Gastroesophageal sphincter (tissue), 4 donors: ENCODE measurements around the gene METTL2B. TPM values are rescaled to one million over a fixed set of nuclear protein-coding genes. Genes with fewer than 3 reads are reported as not detected.
A peak's percentile ranks its signal among the peaks of the same experiment; 100 is the strongest.
"Not testable (repeated sequence)": the region's sequence is repeated elsewhere in the genome, so short reads cannot be mapped to it uniquely, and the experiment has no call there.

Experiments used
- ATAC-seq: fragments of 150-250 bp; one replicate; pipeline ENCODE4 v1.9.1; 2016; ENCODE audit warnings: mild to moderate bottlenecking, moderate library complexity
- H3K27ac ChIP-seq, 4 donors: fragments of 200-600 bp; sonication (generic) in 3 of 4; 1 replicate in 3 of 4; 2 replicates in 1 of 4; pipeline ENCODE4 v1.5.1; 2016 to 2019
- H3K27me3 ChIP-seq: fragments of 200-600 bp; sonication (generic); one replicate; pipeline ENCODE4 v1.5.1; 2019
- H3K36me3 ChIP-seq, 2 donors: fragments of 200-600 bp; sonication (generic); one replicate each; pipeline ENCODE4 v1.5.1; 2019; ENCODE audit warnings: control low read depth in 1 of 2
- H3K4me1 ChIP-seq, 3 donors: fragments of 200-600 bp; sonication (generic); 1 replicate in 2 of 3; 2 replicates in 1 of 3; pipeline ENCODE4 v1.5.1; 2016 to 2019; ENCODE audit warnings: control low read depth in 2 of 3
- H3K4me3 ChIP-seq, 2 donors: fragments of 200-600 bp; sonication (generic); one replicate each; pipeline ENCODE4 v1.5.1; 2019; ENCODE audit warnings: mild to moderate bottlenecking in 1 of 2, moderate library complexity in 1 of 2
- H3K9me3 ChIP-seq, 3 donors: fragments of 200-600 bp; sonication (generic); one replicate each; pipeline ENCODE4 v1.5.1; 2017 to 2019; ENCODE audit warnings: control low read depth in 2 of 3
- CTCF ChIP-seq, 4 experiments: fragments of 200-600 bp in 2 of 4; fragments of 450-650 bp in 2 of 4; sonication (generic) in 1 of 4; IDR thresholded peaks; one replicate each; pipeline ENCODE4 v1.5.1; 2017 to 2019; ENCODE audit warnings: antibody characterized with exemption in 4 of 4, mild to moderate bottlenecking in 2 of 4, moderate library complexity in 2 of 4
- EP300 ChIP-seq: sonication (generic); formaldehyde crosslinking; IDR thresholded peaks from one replicate; pipeline ENCODE4 v1.6.1; 2017; ENCODE audit warnings: antibody characterized with exemption, mild to moderate bottlenecking
- POLR2A ChIP-seq, 2 donors: fragments of 450-650 bp; IDR thresholded peaks; one replicate each; pipeline ENCODE4 v1.6.1; 2017; ENCODE audit warnings: antibody characterized with exemption in 2 of 2, mild to moderate bottlenecking in 2 of 2, moderate library complexity in 1 of 2
- POLR2AphosphoS5 ChIP-seq: sonication (generic); formaldehyde crosslinking; IDR thresholded peaks from one replicate; pipeline ENCODE4 v1.6.1; 2017; ENCODE audit warnings: antibody characterized with exemption
- WGBS, 2 donors: methylation state at CpG; one replicate each; pipeline ENCODE4 v1.1.5; 2018; ENCODE audit warnings: low coverage in 1 of 2; 5-methylcytosine and 5-hydroxymethylcytosine counted together
- total RNA-seq, 4 donors: library from RNA; depleted of rRNA; stranded (reverse); fragments of >200 nt; gene quantifications; one replicate each; pipeline ENCODE4 v1.1.0, GENCODE V29; 2016

The METTL2B gene
- total RNA-seq, 4 donors from 2014 or later = 20.4 to 29.8 (median 27.1) TPM

- no peak for ATAC-seq
- peaks cover 0 to 20% of the 10 kb centered on the region in 2 donors for H3K36me3 ChIP-seq
- peak overlapping the region; percentile 93 to 96 for H3K4me3 ChIP-seq
- no peaks in the 10 kb centered on the region for H3K9me3 ChIP-seq
- WGBS, 2 donors = no CpG with 5 or more reads among the region's 38 CpGs
- H3K27ac ChIP-seq = peak overlapping the region; percentile 98 to 100 (median 100)
- TF ChIP-seq POLR2AphosphoS5 (no peak), CTCF (IDR thresholded peaks at IDR 0.05) (no peak), EP300 (no peak), POLR2A (IDR thresholded peaks at IDR 0.05) (peak in 1 of 2 donors; percentile 16)
- H3K4me1 ChIP-seq = peaks cover 0 to 45% (median 9%) of the 10 kb centered on the region in 3 donors
- no peaks in the 10 kb centered on the region for H3K27me3 ChIP-seq
These were observed 54.2 kb downstream of the METTL2B start for GRCh38 chr7:128530855-128531104.

- peaks cover 0 to 51% (median 9%) of the 10 kb centered on the region in 3 donors for H3K4me1 ChIP-seq
- not testable (repeated sequence) for H3K27me3 ChIP-seq, H3K9me3 ChIP-seq
- H3K4me3 ChIP-seq = peak overlapping the region; percentile 93 to 96
- TF ChIP-seq POLR2AphosphoS5 = peak; percentile 34
- peak; percentile 27 to 42 for TF ChIP-seq POLR2A (IDR thresholded peaks at IDR 0.05)
- H3K27ac ChIP-seq = peak overlapping the region; percentile 98 to 100 (median 100)
- peak; percentile 94 for ATAC-seq
- no CpG with 5 or more reads among the region's 92 CpGs for WGBS, 2 donors
- peaks cover 0 to 25% of the 10 kb centered on the region in 2 donors for H3K36me3 ChIP-seq
These were observed 54.8 kb downstream of the METTL2B start for GRCh38 chr7:128531105-128531954.

GRCh38 chr7:128531955-128532478 is 55.5 kb downstream of the METTL2B start:
- H3K36me3 ChIP-seq = peaks cover 0 to 31% of the 10 kb centered on the region in 2 donors
- H3K27ac ChIP-seq = peak overlapping the region; percentile 98 to 100 (median 100)
- H3K9me3 ChIP-seq, H3K27me3 ChIP-seq: not testable (repeated sequence)
- peak overlapping the region; percentile 93 to 96 for H3K4me3 ChIP-seq
- WGBS, 2 donors = 0% methylated on average over 6 to 7 of the region's 35 CpGs
- H3K4me1 ChIP-seq = peaks cover 0 to 58% (median 9%) of the 10 kb centered on the region in 3 donors
- ATAC-seq = peak; percentile 2

- Histone ChIP-seq H3K27ac (peak overlapping the region in 3 of 4 donors; percentile 99 to 100 (median 100)), H3K4me3 (peak overlapping the region in 1 of 2 donors; percentile 96), H3K4me1 (peaks cover 0 to 65% (median 9%) of the 10 kb centered on the region in 3 donors), H3K36me3 (peaks cover 0 to 31% of the 10 kb centered on the region in 2 donors)
- not testable (repeated sequence) for H3K9me3 ChIP-seq, ATAC-seq, H3K27me3 ChIP-seq
- WGBS, 2 donors = 0% methylated on average over 1 of the region's 1 CpG
These were observed 56.4 kb downstream of the METTL2B start for GRCh38 chr7:128532956-128533355.

GRCh38 chr7:128537410-128537809 is 60.9 kb downstream of the METTL2B start:
- not testable (repeated sequence) for H3K4me3 ChIP-seq, H3K9me3 ChIP-seq, H3K27me3 ChIP-seq
- 23 to 59% methylated on average over 5 of the region's 7 CpGs for WGBS, 2 donors
- Histone ChIP-seq H3K36me3 (peaks cover 0 to 57% of the 10 kb centered on the region in 2 donors), H3K27ac (peak overlapping the region; percentile 52 to 81 (median 74)), H3K4me1 (peaks cover 0 to 84% (median 9%) of the 10 kb centered on the region in 3 donors)
- peak; percentile 85 for ATAC-seq
- peak; percentile 4 for TF ChIP-seq POLR2AphosphoS5
- peak in 2 of 4 experiments; percentile 25 to 50 for TF ChIP-seq CTCF (IDR thresholded peaks at IDR 0.05)

- Histone ChIP-seq H3K36me3 (peaks cover 0 to 60% of the 10 kb centered on the region in 2 donors), H3K4me1 (peaks cover 0 to 51% (median 0%) of the 10 kb centered on the region in 3 donors)
- H3K4me3 ChIP-seq, ATAC-seq, H3K27me3 ChIP-seq, H3K27ac ChIP-seq, H3K9me3 ChIP-seq: not testable (repeated sequence)
- WGBS, 2 donors = 75% methylated on average over 2 of the region's 2 CpGs; no CpG with 5 or more reads in 1 of the 2 donors
These were observed 66.0 kb downstream of the METTL2B start for GRCh38 chr7:128542530-128542929.

GRCh38 chr7:128543300-128543699 is 66.8 kb downstream of the METTL2B start:
- not testable (repeated sequence) for H3K4me3 ChIP-seq, H3K9me3 ChIP-seq, H3K27ac ChIP-seq, H3K27me3 ChIP-seq, ATAC-seq
- 100% methylated on average over 1 of the region's 1 CpG; no CpG with 5 or more reads in 1 of the 2 donors for WGBS, 2 donors
- peaks cover 0 to 67% of the 10 kb centered on the region in 2 donors for H3K36me3 ChIP-seq
- H3K4me1 ChIP-seq = peaks cover 0 to 53% (median 0%) of the 10 kb centered on the region in 3 donors

GRCh38 chr7:128546319-128546851 is 69.8 kb downstream of the METTL2B start:
- 92% methylated on average over 8 of the region's 9 CpGs; no CpG with 5 or more reads in 1 of the 2 donors for WGBS, 2 donors
- H3K27ac ChIP-seq, ATAC-seq, H3K27me3 ChIP-seq, H3K9me3 ChIP-seq, H3K4me3 ChIP-seq: not testable (repeated sequence)
- Histone ChIP-seq H3K36me3 (peaks cover 0 to 57% of the 10 kb centered on the region in 2 donors), H3K4me1 (peaks cover 0 to 26% (median 0%) of the 10 kb centered on the region in 3 donors)
